GM21737 (cell line): ENCODE data around the gene CCDC73.
"Not testable (repeated sequence)": the region's sequence is repeated elsewhere in the genome, so short reads cannot be mapped to it uniquely, and the experiment has no call there.

Experiments used
- ATAC-seq: cut with Tn5 transposase; IDR thresholded peaks from one replicate; pipeline ENCODE4 v1.9.1; 2021; ENCODE audit warnings: mild to moderate bottlenecking, moderate library complexity; ENCODE audit not compliant: unreplicated experiment

The CCDC73 gene

DNA sequence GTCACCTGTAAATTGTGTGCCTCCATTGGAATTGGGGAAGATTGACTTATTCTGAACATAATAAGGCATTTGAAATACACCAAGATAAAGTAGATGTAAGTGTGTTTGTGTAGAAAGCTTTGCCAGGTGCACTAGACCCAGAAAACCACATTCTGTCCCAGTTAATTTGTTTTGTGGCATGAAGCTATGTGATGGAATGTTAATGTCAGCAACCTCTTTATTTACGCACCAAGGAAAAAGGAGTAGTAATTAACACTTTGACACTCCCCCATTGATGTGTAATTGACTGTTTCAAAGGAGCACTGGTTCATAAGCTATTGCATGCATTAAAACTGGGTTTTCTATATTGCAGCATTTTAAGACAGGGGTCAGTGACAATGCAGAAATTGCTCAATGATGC, 196.5 kb downstream of the CCDC73 start:
- no peak for ATAC-seq

DNA sequence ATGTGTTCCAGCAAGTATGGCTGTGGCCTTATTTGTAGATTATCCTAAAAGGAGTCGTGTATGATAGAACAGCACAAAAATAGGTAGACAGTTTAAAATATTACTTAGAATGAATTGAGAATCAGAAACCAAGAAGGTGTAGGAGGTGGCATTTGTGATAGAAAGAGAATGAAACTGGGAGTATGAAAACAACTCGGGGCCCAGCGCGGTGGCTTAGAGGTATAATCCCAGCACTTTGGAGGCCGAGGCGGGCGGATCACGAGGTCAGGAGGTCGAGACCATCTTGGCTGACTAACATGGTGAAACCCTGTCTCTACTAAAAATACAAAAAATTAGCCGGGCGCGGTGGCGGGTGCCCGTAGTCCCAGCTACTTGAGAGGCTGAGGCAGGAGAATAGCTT, 198.3 kb downstream of the CCDC73 start:
- ATAC-seq, result not testable (repeated sequence)

DNA sequence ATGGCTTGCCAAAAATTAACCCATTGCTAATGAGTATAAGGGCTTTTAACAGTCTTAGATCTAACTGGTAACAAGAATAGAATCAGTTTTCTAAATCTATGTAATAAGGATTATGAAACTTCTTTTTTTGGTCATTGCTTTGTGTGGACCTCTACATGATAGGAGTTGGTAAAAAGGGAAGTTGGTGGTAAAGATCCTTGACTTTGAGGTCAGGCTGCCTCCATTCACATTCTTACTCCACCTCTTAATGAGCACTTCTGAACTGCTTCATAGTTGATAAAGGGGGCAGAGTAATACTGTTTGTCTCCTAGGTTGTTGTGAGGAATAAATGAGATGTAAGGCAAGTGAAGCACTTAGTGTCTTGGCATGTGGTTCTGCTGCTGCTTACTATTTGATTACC, 200.2 kb downstream of the CCDC73 start:
- ATAC-seq, result no peak

DNA sequence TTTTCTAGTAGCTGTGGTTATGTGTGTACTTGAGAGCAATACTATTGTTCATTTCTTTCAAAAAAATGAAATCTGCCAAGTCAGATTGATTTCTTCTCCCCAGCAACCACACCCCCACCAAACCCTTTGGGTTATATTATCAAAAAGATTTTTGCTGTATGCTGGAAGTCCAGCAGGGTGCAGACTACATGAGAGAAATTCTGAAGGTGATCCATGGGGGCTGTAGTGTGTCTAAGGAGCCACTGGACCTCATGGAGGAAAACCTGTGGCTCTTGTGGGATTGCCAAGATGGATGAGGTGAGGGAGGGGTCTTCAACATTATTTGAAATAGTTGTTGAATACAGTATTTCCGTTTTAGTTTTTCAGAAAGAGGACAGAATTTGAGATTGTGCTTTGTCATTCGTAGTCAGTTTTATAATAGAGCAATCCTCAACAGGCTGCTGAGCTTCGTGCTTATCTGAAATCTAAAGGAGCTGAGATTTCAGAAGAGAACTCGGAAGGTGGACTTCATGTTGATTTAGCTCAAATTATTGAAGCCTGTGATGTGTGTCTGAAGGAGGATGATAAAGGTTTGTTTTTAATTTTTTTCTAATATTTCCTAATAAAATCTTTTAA, 207.8 kb downstream of the CCDC73 start:
- no peak for ATAC-seq

DNA sequence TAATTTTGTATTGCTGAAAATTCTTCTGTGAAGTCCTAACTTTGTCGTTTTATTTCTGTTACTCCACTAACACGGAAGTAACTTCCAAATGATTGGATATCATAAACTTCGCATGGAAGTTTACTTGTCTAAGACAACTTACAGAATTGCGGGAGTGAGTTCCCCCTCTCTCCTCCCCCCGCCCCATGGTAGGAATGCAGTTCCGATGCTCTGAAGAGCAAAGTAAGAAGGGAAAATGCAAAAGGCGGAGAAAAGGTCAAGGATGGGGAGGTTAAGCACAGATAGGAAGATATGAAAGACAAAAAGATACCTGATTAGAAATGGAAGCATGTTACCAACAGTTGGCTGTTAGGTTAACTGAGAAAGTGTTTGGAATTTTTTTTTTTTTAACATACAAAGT, 209.5 kb downstream of the CCDC73 start:
- no peak for ATAC-seq

DNA sequence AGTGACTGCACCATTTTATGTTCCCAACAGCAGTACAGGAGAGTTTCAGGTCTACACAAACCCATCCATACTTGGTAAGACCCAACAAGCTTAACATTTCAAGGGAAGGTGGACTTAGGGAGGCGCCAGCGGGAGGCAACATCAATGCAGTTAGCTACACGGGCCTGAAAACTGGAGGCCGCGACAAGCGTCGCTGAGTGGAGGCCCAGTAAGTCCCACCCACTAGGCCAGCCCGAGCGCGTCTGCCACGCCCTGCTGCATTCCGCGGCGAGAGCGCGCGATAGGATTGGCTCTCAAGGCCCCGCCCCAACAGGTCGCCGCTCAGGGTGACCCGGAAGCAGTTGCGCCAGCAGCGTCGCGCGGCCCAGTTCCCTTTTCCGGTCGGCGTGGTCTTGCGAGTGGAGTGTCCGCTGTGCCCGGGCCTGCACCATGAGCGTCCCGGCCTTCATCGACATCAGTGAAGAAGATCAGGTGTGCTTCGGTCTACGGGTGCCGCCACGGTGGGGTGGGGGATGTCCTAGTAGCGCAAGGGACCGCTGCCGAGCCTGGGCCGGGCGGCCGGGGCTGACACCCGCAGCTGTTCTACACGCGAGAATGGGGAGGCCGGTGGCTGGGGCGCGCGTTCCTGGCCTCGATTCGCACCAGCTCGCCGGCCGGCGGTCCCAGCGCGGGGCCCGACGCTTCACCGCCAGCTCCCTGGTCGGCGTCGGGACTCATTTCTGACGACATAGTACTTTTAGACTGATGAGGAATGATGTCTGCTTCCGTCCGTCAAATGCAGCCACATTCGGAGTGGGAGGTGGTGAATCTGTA, 210.8 kb downstream of the CCDC73 start, which contains the start of gene EIF3M:
Gene EIF3M (plus strand): TSS at position 373 of the 813 bp plus-strand sequence. CDS start 57 bp downstream, at position 430.
- ATAC-seq, result peak; percentile 99

DNA sequence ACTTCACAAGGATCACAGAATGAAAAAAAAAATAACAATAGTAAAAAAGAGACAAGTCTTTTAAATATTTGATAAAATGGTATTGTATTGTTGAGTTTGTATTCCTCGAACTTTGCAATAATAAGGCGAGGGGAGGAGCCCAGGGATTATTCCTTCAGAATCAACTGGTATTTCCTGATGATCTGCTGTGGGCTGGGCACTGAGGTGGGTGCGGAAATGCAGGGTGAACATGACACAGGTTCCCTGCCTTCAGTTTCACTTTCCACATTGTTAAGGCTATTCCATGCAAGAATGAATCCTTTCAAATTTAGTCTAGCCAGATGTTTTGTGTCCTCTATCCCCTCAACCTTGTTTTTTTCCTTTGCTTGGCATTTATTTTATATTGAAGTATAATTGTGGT, 212.9 kb downstream of the CCDC73 start:
- ATAC-seq, result no peak

DNA sequence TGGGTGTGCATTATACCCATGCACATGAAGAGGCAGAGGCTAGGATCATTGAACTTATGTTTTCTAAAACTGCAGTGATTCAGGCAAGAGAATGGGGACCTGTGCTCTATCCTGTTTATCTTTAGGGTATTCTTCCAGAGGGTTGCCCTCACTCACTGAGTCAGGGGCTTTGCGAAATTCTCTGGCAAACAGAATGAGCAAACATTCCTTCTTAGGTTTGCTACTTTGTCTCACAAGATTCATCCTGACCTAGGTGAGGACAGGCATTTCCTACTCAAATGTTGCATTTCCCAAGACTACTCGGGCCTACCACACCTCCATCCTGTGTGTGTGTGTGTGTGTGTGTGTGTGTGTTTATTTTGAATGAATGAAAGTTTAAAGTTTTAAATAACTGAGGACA, 213.5 kb downstream of the CCDC73 start:
- no peak for ATAC-seq

DNA sequence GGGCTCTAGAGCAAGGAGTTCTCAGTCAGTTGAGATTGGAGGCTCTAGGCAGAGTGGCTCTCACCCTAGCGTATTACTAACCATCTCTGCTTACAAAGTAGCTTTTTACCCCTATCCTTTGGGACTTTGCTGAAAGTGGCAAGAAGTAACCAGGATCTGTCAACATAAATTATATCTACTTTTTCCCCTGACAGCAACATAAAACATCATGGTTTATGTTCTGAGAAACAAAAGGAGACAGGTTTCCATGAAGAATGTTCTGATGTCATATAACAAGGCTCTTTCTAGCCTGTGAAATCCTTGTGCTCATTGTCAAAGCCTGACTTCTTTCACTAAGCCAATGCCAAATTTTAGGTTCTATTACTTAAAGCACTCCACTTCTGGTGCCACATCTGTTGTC, 218.0 kb downstream of the CCDC73 start:
- no peak for ATAC-seq

DNA sequence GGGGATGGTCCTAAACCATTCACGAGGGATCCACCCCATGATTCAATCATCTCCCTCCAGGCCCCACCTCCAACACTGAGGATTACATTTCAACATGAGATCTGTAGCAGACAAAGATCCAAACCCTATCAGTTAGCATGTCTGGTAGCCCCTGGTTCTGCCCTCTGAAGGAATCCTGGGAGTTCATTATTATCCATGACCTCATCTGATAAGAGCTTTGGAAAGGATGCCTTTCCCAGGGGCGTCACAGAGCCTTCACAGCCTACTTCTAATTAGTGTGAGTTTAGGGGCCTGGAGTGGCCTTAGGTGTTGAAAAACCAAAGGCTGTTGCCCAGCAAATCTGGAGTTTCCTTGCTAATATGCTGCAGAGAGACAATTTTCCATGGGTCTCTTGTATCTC, 219.4 kb downstream of the CCDC73 start:
- no peak for ATAC-seq

DNA sequence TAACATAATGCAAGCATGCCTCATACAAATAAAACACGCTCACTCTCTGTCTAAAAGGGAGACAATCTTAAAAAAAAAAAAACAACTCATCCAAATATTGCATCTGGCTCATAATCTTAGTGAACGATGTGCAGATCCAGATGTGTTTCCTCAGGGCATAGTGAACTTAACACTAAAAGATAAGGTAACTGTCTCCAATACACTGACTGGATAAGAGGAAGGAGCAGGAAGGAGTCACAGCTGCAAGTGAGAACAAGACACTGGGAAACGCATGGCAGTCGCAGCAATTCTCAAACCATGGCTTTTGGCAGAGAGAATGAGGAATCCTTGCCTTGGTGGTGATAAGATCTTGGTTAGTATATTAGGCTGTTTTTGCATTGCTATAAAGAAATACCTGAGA, 220.0 kb downstream of the CCDC73 start:
- no peak for ATAC-seq

DNA sequence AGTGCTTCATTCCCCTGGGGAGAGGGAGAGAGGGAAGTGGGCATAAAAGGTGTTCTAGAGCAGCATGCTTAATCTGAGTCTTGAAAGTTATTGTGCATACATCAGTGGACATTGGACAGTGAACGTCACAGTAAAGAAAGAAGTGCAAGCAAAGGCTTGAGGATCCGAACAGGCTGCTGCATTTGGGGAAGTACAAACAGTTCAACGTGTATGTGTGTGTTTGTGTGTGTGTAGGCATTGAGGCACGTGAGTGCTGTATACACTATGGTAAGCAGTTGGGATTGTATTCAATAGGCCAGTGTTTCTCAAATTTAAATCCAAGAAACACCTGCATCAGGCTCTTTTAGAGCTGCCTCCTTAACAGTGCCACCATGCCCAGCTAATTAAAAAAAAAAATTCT, 221.2 kb downstream of the CCDC73 start:
- no peak for ATAC-seq

DNA sequence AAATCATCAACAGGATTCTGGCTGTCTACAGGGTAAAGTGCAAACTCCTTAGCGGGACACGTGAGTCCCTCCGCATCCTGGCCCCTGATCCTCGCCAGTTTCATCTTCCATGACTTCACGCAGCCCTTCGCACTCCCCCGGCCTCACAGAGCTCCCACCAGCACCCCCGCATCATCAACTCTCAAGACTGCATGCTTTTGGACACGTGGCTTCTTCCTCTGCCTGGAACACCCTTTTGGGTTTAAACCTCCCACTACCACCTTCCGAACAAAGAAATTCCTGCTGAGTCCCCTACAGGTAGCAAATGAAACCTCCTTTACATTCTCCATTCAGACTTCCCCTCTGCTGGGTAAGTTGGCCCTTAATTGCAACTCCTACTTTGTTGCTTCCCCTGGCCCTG, 223.4 kb downstream of the CCDC73 start:
- no peak for ATAC-seq

DNA sequence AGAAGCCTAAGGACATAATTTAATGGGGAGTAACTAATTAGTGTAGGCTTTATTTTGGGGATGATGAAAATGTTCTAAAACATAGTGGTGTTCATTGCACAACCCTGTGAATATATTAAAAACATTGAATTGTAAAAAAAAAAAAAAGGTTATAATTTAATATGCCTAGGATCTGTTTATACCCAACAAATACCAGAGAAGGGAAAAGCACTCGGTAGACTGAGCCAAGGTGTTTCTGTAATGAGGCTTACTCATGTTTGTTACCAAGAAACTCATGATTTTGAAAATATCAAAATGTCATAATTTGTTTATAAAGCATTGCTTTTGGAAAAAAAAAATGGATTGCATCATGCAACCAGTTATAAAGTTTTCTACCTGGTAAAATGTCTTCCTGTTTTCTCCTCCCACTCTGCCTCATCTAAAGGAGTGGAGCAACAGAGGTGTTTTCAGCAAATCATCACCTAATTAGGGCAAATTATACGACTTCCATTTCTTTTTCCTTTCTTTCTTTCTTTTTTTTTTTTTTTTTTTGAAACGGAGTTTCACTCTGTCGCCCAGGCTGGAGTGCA, 225.1 kb downstream of the CCDC73 start:
- ATAC-seq, result no peak

DNA sequence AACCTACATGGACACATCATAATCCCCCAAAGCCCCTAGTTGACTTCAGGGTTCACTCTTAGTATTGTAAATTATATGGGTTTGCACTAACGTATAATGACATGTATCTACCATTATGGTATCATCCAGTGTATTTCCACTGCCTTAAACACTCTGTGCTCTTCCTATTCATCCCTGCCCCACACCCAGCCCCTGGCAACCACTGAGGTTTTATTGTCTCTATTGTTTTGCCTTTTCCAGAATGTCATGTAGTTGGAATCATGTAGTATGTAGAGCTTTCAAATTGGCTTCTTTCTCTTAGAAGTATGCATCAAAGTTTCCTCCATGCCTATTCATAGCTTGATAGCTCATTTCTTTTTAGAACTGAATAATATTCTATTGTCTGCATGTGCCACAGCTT, 227.3 kb downstream of the CCDC73 start:
- no peak for ATAC-seq

DNA sequence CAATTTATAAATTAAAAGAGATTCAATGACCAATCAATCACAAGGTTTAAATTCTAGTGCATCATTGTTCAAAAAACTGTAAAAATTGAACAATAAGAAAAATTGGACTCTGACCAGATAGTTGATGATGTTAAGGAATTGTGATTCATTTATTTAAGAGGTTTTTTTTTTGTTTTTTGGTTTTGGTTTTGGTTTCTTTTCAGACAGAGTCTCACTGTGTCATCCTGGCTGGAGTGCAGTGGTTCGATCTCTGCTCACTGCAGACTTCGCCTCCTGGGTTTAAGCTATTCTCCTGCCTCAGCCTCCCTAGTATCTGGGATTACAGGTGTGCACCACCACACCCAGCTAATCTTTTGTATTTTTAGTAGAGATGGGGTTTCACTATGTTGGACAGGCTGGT, 227.9 kb downstream of the CCDC73 start:
- no peak for ATAC-seq

DNA sequence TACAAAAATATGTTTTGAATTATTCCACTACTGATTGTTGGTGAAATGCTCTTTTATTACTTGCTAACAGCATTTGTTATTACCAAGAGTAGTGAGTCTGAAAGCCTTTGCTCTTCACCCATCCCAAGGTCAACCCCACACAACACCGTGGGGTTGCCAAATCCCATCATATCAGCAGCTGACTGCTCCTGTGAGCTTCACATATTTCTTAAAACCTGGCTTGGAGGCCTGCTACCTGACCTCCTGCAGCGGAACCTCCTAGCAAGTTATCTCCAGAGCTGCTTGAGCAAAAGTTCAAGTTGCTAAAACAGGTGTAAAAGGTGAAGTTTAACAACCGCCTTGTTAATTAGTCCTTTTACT, 230.9 kb downstream of the CCDC73 start:
- no peak for ATAC-seq

DNA sequence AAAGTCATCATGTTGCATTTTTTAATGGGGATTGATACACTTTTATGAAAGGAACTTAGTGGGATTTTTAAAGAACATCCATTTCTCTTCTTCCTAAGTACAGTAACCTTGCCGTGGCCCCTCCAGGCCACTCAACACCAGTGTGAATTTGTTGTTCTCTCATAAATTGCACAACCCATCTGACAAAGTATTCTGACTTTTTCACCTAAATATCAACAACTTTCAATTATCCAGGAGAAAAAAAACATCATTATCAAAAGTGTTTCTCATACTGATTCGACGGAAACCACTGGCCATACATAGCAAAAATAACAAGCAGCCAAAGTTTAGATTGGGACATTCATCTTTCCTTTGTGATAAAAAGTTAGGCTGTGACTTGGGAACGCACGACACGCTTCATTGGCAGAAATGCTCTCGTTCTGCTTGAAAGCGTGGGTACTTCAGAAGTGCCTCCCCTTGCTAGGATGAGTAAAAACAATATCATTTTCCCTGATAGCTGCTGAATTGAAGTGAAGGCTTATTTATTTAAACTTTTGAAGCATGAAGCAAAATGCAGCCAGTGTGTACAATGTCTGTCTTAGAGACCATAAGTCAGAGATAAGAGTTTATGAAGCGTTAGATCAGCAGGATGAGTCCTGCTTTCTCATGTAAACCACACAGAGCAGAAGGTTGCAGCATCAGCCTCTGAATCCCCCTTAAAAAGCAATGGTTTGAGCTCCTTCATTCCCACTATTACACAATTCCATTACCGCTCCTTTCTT, 231.4 kb downstream of the CCDC73 start:
- no peak for ATAC-seq

DNA sequence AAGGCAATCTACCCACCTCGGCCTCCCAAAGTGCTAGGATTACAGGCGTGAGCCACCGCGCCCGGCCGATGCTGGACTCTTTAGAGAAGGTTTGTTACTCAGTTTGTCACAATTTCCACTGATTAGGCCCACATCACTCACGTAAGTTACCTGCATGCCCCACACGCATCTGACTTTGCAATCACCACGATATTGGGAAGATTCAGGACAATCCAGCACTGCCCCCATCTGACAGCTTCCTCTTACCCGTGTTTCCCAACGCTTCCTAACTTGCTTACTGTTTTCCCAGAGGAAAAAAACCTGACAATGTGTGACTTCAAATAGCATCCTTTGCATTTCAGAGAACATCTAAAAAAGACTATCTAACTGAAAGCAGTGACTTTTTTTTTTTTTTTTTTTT, 232.6 kb downstream of the CCDC73 start:
- no peak for ATAC-seq

DNA sequence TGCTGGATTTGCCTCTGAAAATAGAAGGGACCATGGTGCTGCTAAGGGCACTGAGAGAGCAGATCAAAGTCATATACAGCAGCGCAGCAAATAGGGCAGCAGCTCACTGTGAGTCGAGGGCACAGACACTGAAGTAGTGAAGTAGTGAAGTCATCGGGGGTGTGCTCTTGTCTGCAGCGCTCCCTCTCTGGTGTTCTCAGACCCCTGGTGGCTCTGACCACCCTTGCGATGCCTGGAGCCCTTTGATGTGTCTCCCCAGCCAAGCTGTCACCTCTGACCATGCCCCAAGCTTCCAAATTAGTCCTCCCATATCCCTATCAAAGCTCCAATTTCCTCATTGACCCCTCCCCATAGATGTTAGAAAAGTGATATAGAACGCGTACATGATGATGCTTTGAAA, 238.6 kb downstream of the CCDC73 start:
- no peak for ATAC-seq

DNA sequence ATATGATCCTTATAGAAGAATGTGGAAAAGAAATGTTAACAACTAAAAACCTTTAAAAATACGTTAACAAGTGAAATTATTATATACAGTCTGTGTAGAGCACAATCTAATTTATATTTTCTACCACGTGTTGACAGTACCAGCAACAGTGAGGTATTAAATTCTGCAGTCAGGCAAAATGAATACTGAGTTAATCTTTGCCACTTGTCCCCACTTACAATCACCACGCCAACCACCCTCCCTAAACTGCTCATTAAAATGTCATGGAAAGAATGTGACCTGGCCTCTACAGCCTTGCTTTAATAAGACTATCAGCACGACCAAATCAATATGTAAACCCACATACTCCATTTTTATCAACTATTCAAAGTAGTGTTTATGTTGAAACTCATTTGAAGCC, 239.4 kb downstream of the CCDC73 start:
- ATAC-seq, result no peak
